ENCODE measurements around the gene PARL.

DNA sequence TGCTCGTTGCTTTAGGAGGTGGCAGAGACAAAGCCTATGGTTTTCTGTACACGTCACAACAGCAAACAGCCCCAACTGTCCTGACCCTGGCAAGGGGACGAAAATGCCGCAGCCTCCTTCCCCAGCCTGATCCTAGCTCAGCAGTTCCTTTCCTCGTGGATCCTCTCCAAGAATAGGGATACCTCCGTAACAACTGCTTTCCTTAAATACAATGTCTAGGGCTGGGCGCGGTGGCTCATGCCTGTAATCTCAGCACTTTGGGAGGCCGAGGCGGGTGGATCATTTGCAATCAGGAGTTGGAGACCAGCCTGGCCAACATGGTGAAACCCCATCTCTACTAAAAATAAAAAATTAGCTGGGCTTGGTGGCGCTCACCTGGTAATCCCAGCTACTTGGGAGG lies 76.3 kb downstream of the PARL start:
- TF ChIP-seq, protein P1, sequence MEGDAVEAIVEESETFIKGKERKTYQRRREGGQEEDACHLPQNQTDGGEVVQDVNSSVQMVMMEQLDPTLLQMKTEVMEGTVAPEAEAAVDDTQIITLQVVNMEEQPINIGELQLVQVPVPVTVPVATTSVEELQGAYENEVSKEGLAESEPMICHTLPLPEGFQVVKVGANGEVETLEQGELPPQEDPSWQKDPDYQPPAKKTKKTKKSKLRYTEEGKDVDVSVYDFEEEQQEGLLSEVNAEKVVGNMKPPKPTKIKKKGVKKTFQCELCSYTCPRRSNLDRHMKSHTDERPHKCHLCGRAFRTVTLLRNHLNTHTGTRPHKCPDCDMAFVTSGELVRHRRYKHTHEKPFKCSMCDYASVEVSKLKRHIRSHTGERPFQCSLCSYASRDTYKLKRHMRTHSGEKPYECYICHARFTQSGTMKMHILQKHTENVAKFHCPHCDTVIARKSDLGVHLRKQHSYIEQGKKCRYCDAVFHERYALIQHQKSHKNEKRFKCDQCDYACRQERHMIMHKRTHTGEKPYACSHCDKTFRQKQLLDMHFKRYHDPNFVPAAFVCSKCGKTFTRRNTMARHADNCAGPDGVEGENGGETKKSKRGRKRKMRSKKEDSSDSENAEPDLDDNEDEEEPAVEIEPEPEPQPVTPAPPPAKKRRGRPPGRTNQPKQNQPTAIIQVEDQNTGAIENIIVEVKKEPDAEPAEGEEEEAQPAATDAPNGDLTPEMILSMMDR (conservative IDR thresholded peaks at IDR 0.05 in 1 of 2, IDR thresholded peaks at IDR 0.05 in 1 of 2; ENCODE audit: low read depth in 1 of 2, low read length in 2 of 2) = no peak
- TF ChIP-seq EZH2 (IDR thresholded peaks at IDR 0.05; ENCODE audit: low read length, missing control alignments) = no peak
